Measurements from ENCODE around the gene CARD11.

Gene CARD11

DNA sequence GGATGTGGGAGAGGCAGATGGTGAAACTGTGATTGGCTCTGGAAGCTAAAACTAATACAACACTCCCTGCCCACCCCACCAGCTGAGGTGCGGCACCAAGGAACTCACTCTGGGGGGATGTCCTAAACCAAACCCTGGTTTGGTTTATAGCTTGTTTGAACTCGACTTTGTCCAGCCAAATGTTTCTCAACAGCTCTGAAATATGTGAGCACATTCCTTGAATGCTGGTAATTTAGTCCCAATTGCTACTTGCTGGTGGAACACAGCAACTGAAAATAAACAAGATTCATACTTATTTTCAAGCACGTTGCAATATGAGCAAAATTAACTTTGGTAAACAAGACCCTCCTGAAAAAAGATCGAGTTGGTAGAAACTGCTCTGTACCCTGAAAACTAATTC is 39.7 kb upstream of the CARD11 start (continued):
- TF ChIP-seq ZFP3 (CRISPR knock-in tag; IDR thresholded peaks at IDR 0.05): no peak
- TF ChIP-seq SNAI2 (CRISPR knock-in tag; IDR thresholded peaks at IDR 0.05): no peak
- no peak for TF ChIP-seq ESRRG (CRISPR knock-in tag; IDR thresholded peaks at IDR 0.05)

DNA sequence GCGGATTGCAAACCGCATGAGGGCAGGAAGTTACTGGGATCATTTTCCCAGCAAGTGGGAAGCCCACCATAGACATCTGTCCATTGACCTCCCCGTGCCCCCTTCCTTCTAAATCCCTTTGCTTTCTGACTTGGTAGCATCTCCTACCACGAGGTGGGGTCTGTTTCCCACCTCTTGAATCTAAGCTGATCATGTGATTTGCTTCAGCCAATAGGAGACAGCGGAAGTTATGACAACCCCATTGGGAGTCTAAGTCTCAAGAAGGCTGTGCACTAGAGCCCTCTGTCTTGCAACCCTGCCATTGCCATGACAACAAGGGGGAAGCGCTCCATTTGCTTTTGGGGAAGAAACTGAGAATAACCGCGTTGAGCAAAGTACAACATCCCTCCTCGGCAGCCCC is 39.2 kb upstream of the CARD11 start:
- no peak for TF ChIP-seq ARNTL (CRISPR knock-in tag; IDR thresholded peaks at IDR 0.05; ENCODE audit: borderline replicate concordance, low read depth)
- TF ChIP-seq, protein P1, sequence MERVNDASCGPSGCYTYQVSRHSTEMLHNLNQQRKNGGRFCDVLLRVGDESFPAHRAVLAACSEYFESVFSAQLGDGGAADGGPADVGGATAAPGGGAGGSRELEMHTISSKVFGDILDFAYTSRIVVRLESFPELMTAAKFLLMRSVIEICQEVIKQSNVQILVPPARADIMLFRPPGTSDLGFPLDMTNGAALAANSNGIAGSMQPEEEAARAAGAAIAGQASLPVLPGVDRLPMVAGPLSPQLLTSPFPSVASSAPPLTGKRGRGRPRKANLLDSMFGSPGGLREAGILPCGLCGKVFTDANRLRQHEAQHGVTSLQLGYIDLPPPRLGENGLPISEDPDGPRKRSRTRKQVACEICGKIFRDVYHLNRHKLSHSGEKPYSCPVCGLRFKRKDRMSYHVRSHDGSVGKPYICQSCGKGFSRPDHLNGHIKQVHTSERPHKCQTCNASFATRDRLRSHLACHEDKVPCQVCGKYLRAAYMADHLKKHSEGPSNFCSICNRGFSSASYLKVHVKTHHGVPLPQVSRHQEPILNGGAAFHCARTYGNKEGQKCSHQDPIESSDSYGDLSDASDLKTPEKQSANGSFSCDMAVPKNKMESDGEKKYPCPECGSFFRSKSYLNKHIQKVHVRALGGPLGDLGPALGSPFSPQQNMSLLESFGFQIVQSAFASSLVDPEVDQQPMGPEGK (CRISPR knock-in tag; IDR thresholded peaks at IDR 0.05; ENCODE audit: borderline replicate concordance): no peak
- TF ChIP-seq ZFP3 (CRISPR knock-in tag; IDR thresholded peaks at IDR 0.05): no peak
- TF ChIP-seq, protein P2, sequence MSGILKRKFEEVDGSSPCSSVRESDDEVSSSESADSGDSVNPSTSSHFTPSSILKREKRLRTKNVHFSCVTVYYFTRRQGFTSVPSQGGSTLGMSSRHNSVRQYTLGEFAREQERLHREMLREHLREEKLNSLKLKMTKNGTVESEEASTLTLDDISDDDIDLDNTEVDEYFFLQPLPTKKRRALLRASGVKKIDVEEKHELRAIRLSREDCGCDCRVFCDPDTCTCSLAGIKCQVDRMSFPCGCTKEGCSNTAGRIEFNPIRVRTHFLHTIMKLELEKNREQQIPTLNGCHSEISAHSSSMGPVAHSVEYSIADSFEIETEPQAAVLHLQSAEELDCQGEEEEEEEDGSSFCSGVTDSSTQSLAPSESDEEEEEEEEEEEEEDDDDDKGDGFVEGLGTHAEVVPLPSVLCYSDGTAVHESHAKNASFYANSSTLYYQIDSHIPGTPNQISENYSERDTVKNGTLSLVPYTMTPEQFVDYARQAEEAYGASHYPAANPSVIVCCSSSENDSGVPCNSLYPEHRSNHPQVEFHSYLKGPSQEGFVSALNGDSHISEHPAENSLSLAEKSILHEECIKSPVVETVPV (CRISPR knock-in tag; IDR thresholded peaks at IDR 0.05): no peak
- TF ChIP-seq CSDC2 (CRISPR knock-in tag; IDR thresholded peaks at IDR 0.05): no peak
- TF ChIP-seq ZNF70 (CRISPR knock-in tag; IDR thresholded peaks at IDR 0.05): no peak
- no peak for TF ChIP-seq ZC3H10 (CRISPR knock-in tag; IDR thresholded peaks at IDR 0.05)
- TF ChIP-seq, protein P3, sequence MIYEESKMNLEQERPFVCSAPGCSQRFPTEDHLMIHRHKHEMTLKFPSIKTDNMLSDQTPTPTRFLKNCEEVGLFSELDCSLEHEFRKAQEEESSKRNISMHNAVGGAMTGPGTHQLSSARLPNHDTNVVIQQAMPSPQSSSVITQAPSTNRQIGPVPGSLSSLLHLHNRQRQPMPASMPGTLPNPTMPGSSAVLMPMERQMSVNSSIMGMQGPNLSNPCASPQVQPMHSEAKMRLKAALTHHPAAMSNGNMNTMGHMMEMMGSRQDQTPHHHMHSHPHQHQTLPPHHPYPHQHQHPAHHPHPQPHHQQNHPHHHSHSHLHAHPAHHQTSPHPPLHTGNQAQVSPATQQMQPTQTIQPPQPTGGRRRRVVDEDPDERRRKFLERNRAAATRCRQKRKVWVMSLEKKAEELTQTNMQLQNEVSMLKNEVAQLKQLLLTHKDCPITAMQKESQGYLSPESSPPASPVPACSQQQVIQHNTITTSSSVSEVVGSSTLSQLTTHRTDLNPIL (CRISPR knock-in tag; IDR thresholded peaks at IDR 0.05; ENCODE audit: low read depth): no peak
- TF ChIP-seq ISL1 (CRISPR knock-in tag; IDR thresholded peaks at IDR 0.05): no peak
- TF ChIP-seq, protein P4, sequence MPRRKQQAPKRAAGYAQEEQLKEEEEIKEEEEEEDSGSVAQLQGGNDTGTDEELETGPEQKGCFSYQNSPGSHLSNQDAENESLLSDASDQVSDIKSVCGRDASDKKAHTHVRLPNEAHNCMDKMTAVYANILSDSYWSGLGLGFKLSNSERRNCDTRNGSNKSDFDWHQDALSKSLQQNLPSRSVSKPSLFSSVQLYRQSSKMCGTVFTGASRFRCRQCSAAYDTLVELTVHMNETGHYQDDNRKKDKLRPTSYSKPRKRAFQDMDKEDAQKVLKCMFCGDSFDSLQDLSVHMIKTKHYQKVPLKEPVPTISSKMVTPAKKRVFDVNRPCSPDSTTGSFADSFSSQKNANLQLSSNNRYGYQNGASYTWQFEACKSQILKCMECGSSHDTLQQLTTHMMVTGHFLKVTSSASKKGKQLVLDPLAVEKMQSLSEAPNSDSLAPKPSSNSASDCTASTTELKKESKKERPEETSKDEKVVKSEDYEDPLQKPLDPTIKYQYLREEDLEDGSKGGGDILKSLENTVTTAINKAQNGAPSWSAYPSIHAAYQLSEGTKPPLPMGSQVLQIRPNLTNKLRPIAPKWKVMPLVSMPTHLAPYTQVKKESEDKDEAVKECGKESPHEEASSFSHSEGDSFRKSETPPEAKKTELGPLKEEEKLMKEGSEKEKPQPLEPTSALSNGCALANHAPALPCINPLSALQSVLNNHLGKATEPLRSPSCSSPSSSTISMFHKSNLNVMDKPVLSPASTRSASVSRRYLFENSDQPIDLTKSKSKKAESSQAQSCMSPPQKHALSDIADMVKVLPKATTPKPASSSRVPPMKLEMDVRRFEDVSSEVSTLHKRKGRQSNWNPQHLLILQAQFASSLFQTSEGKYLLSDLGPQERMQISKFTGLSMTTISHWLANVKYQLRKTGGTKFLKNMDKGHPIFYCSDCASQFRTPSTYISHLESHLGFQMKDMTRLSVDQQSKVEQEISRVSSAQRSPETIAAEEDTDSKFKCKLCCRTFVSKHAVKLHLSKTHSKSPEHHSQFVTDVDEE (CRISPR knock-in tag; IDR thresholded peaks at IDR 0.05): no peak
- TF ChIP-seq PPARA (CRISPR knock-in tag; IDR thresholded peaks at IDR 0.05; ENCODE audit: borderline replicate concordance): no peak
- no peak for TF ChIP-seq ZFP30 (CRISPR knock-in tag; IDR thresholded peaks at IDR 0.05)
- no peak for TF ChIP-seq OSR1 (CRISPR knock-in tag; IDR thresholded peaks at IDR 0.05)
- no peak for TF ChIP-seq ZNF565 (CRISPR knock-in tag; conservative IDR thresholded peaks at IDR 0.05; ENCODE audit: low read depth)
- no peak for TF ChIP-seq TCF4 (CRISPR knock-in tag; IDR thresholded peaks at IDR 0.05; ENCODE audit: borderline replicate concordance)
- TF ChIP-seq, protein P5, sequence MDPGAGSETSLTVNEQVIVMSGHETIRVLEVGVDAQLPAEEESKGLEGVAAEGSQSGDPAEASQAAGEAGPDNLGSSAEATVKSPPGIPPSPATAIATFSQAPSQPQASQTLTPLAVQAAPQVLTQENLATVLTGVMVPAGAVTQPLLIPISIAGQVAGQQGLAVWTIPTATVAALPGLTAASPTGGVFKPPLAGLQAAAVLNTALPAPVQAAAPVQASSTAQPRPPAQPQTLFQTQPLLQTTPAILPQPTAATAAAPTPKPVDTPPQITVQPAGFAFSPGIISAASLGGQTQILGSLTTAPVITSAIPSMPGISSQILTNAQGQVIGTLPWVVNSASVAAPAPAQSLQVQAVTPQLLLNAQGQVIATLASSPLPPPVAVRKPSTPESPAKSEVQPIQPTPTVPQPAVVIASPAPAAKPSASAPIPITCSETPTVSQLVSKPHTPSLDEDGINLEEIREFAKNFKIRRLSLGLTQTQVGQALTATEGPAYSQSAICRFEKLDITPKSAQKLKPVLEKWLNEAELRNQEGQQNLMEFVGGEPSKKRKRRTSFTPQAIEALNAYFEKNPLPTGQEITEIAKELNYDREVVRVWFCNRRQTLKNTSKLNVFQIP (CRISPR knock-in tag; IDR thresholded peaks at IDR 0.05; ENCODE audit: borderline replicate concordance, low read depth): no peak
- no peak for ATAC-seq

DNA sequence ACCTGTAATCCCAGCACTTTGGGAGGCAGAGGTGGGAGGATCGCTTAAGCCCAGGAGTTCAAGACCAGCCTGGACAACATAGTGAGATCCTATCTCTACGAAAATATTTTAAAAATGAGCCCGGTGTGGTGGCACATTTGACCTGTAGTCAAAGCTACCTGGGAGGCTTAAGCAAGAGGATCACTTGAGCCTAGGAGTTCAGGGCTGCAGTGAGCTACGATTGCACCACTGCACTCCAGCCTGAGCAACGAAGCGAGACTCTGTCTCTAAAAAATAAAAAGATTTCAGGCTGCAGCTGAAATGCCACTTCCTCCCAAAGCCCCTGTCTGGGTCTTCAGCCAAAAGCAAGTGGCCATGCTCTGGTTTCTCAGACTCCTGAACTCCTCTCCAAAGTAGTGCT is 38.7 kb upstream of the CARD11 start:
- no peak for ATAC-seq
- TF ChIP-seq ZFP3 (CRISPR knock-in tag; IDR thresholded peaks at IDR 0.05) (no peak), RARB (CRISPR knock-in tag; IDR thresholded peaks at IDR 0.05) (no peak), TCF4 (CRISPR knock-in tag; IDR thresholded peaks at IDR 0.05; ENCODE audit: borderline replicate concordance) (no peak), ESRRG (CRISPR knock-in tag; IDR thresholded peaks at IDR 0.05) (no peak), ZNF8 (CRISPR knock-in tag; IDR thresholded peaks at IDR 0.05) (no peak), ISL1 (CRISPR knock-in tag; IDR thresholded peaks at IDR 0.05) (no peak), SNAI2 (CRISPR knock-in tag; IDR thresholded peaks at IDR 0.05) (no peak), CSDC2 (CRISPR knock-in tag; IDR thresholded peaks at IDR 0.05) (no peak)
- TF ChIP-seq, protein P4 (CRISPR knock-in tag; IDR thresholded peaks at IDR 0.05): no peak

All from SK-N-SH treated with all-trans-retinoic acid at 6 μM for 48 hours (cell line).